ENCODE results near the gene SBSN.

The SBSN gene

GRCh38 chr19:35554076-35554475, 26.0 kb upstream of the SBSN start:
- DNase-seq (ENCODE audit: low spot score): no peak

GRCh38 chr19:35553385-35554000, 25.4 kb upstream of the SBSN start:
- no peak overlapping the region for H3K4me3 ChIP-seq (ENCODE audit: severe bottlenecking)
- H3K4me1 ChIP-seq (ENCODE audit: insufficient read depth, poor library complexity, severe bottlenecking): no peaks in the 10 kb centered on the region
- no peak for ATAC-seq (ENCODE audit: low read depth)
- H3K27ac ChIP-seq (ENCODE audit: poor library complexity, severe bottlenecking): no peak overlapping the region
- peaks cover 2% of the 10 kb centered on the region for H3K27me3 ChIP-seq (ENCODE audit: insufficient read depth, poor library complexity, severe bottlenecking)
- no peak for TF ChIP-seq CTCF (IDR thresholded peaks at IDR 0.05; ENCODE audit: poor library complexity, severe bottlenecking)
- no peaks in the 10 kb centered on the region for H3K36me3 ChIP-seq (ENCODE audit: low read depth)
- H3K9me3 ChIP-seq (ENCODE audit: severe bottlenecking): no peaks in the 10 kb centered on the region
- no peak for DNase-seq (ENCODE audit: low spot score)

More at GRCh38 chr19:35554076-35554475, 26.0 kb upstream of the SBSN start:
- Histone ChIP-seq H3K9me3 (ENCODE audit: severe bottlenecking) (no peaks in the 10 kb centered on the region), H3K27me3 (ENCODE audit: insufficient read depth, poor library complexity, severe bottlenecking) (peaks cover 7% of the 10 kb centered on the region), H3K36me3 (ENCODE audit: low read depth) (no peaks in the 10 kb centered on the region), H3K4me1 (ENCODE audit: insufficient read depth, poor library complexity, severe bottlenecking) (no peaks in the 10 kb centered on the region), H3K27ac (ENCODE audit: poor library complexity, severe bottlenecking) (no peak overlapping the region), H3K4me3 (ENCODE audit: severe bottlenecking) (no peak overlapping the region)
- no peak for TF ChIP-seq CTCF (IDR thresholded peaks at IDR 0.05; ENCODE audit: poor library complexity, severe bottlenecking)
- ATAC-seq (ENCODE audit: low read depth): no peak

- Histone ChIP-seq H3K9me3 (ENCODE audit: severe bottlenecking) (no peaks in the 10 kb centered on the region), H3K27me3 (ENCODE audit: insufficient read depth, poor library complexity, severe bottlenecking) (no peaks in the 10 kb centered on the region), H3K4me3 (ENCODE audit: severe bottlenecking) (no peak overlapping the region), H3K27ac (ENCODE audit: poor library complexity, severe bottlenecking) (no peak overlapping the region), H3K4me1 (ENCODE audit: insufficient read depth, poor library complexity, severe bottlenecking) (no peaks in the 10 kb centered on the region), H3K36me3 (ENCODE audit: low read depth) (peaks cover 1% of the 10 kb centered on the region)
- ATAC-seq (ENCODE audit: low read depth) (no peak), DNase-seq (ENCODE audit: low spot score) (no peak)
- no peak for TF ChIP-seq CTCF (IDR thresholded peaks at IDR 0.05; ENCODE audit: poor library complexity, severe bottlenecking)
These were observed 24.6 kb upstream of the SBSN start for GRCh38 chr19:35552534-35553384.

- Histone ChIP-seq H3K27ac (ENCODE audit: poor library complexity, severe bottlenecking) (no peak overlapping the region), H3K4me1 (ENCODE audit: insufficient read depth, poor library complexity, severe bottlenecking) (peaks cover 4% of the 10 kb centered on the region), H3K27me3 (ENCODE audit: insufficient read depth, poor library complexity, severe bottlenecking) (no peaks in the 10 kb centered on the region), H3K9me3 (ENCODE audit: severe bottlenecking) (no peaks in the 10 kb centered on the region), H3K4me3 (ENCODE audit: severe bottlenecking) (no peak overlapping the region), H3K36me3 (ENCODE audit: low read depth) (peaks cover 17% of the 10 kb centered on the region)
- DNase-seq (ENCODE audit: low spot score): no peak
- ATAC-seq (ENCODE audit: low read depth): no peak
- no peak for TF ChIP-seq CTCF (IDR thresholded peaks at IDR 0.05; ENCODE audit: poor library complexity, severe bottlenecking)
These were observed 23.1 kb upstream of the SBSN start for GRCh38 chr19:35551091-35551810.
